KBM-7 (cell line): ENCODE data around the gene UBE2L3.
A peak's percentile ranks its signal among the peaks of the same experiment; 100 is the strongest.

Experiments used
- DNase-seq: peaks from one replicate; pipeline ENCODE4 v3.0.0-alpha.2; 2015
- in situ Hi-C: fragments of 300-500 bp; cut with MboI; formaldehyde crosslinking; loops from 2 replicates; pipeline ENCODE4 v1.14.3; 2020; ENCODE audit warnings: low sequenced_read_pairs, low pct_unique_long_range_greater_than_20kb, mixed read lengths

Gene UBE2L3

DNA sequence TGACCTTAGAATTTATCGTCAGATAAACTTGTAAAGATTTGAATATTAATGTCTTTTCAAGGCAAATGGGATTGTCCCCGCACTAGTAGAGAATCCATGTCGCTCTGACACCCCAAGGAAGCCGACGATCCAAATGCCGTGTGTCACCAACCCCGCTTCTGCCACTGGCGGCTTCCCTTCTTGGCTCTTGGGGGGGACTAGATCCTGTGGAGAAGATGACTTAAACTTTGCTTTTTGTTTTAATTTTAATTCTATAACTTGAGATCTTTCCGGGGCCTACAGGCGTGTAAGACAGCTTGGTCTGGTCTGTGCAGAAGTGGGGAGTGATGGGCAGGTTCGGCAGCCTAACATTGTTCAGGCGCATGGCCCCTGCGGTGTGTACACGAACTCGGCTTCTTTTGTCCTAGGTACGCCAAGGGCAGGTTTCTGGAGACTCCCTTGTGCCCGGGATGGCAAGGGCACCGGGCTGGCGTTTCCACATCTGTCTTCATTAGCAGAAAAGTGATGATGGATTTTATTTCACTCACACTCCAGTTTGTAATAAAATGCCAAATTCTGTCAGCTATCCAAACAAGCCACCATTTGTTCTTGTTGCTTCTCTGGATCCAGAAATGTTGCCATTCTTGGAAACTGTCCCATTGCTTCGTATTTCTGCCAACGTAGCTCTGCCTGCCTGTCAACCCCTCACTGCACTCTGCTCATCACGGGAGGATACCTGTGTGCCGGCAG lies 55.6 kb downstream of the UBE2L3 start:
- in situ Hi-C loops: no loop called here

GRCh38 chr22:21623648-21623970 lies 56.1 kb downstream of the UBE2L3 start:
- in situ Hi-C loops: no loop called here
- no peak for DNase-seq

More for the DNA sequence above, 55.6 kb downstream of the UBE2L3 start:
- no peak for DNase-seq

DNA sequence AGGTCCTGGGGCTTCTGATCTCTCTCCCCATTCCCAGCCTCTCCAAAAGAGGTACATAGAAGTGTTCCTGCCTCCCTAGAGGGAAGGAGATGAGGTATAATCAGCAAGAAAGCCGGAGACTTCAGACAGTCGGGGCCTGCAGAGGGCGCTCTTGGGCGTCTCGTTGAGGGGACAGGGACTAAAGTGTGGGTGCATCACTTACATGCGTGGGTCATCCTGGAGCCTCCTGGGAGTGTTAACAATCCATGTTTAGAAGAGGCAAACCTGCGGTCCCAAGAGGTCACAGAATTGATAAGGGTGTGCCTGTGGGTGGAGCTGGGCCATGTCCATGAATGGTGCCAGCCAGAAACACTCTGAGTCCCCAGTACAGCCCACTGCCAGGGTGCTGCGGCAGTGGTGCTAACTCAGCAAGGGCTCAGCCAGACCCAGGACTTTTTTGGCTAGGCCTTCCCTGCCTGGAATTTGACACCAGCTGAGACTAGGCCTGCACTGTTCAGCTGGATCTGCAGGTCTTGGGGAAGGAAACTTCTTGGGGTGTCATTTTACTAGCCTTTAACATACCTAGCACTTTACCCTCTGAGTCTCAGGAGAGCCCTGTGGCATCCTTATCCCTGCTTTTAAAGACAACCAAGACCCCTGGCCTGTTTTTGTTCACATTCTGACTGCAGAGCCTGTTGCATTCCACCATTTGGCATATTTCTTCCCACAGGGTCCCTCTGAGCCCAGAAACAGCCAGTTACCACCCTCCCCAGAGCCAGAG lies 56.8 kb downstream of the UBE2L3 start:
- DNase-seq: peak; percentile 57
- in situ Hi-C loops: no loop called here

DNA sequence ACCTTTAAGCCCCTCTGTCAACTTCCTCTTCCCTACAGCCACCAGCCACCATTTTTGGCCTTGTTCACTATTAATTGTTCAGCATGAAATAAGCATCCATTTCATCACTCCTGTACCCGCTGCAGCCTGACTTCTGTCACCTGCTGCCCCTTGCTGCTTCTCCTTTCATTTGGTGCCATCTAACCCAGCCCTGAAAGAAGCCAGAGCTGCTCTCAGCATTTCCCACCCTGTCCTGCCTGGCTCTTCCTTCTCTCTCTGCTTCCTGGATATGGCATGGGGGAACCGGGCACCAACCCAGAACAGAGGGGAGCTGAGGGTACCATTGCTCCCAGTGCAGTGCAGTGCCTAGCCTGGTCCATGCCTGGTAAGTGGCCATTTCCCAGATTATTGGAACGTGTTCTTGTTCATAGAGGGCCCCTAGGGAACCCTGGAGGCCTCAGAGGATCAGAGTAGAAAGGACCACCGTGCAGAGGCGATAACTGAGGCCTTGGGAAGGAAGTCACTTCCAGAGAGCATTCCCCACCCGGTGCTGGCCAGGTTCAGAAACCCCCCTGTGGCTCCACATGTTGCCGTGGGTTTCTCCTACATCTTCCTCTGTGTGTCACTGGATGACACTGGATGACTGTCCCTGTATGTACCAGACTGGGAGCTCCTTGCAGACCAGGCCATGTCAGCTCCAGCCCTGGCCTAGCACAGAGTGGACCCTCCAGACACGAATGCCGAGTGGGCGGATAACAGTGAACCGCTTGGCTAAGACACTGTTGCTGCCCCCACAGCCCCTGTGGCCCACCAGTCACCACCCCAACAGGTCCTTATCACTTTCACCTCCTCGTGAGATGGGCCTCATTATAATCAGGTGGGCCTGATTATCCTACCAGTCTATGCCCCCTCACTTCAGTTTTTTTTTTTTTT lies 57.6 kb downstream of the UBE2L3 start:
- in situ Hi-C loops: no loop called here
- DNase-seq: no peak

- in situ Hi-C loops: no loop called here
- DNase-seq: peak; percentile 15
These were observed 58.7 kb downstream of the UBE2L3 start for GRCh38 chr22:21626073-21626734.

- DNase-seq: peak; percentile 13
- in situ Hi-C loops: no loop called here
These were observed 59.4 kb downstream of the UBE2L3 start for GRCh38 chr22:21626735-21627469.

GRCh38 chr22:21628386-21629254 lies 61.1 kb downstream of the UBE2L3 start:
- in situ Hi-C loops: no loop called here
- no peak for DNase-seq

GRCh38 chr22:21629255-21630149 lies 62.0 kb downstream of the UBE2L3 start, which contains the start of gene YDJC:
TSS of gene YDJC (minus strand) at chr22:21630022. CDS start at chr22:21630014, 8 bp downstream.
- in situ Hi-C loops: no loop called here
- DNase-seq: peak; percentile 93

GRCh38 chr22:21631025-21631424 lies 63.5 kb downstream of the UBE2L3 start:
- no peak for DNase-seq
- in situ Hi-C loops: no loop called here

DNA sequence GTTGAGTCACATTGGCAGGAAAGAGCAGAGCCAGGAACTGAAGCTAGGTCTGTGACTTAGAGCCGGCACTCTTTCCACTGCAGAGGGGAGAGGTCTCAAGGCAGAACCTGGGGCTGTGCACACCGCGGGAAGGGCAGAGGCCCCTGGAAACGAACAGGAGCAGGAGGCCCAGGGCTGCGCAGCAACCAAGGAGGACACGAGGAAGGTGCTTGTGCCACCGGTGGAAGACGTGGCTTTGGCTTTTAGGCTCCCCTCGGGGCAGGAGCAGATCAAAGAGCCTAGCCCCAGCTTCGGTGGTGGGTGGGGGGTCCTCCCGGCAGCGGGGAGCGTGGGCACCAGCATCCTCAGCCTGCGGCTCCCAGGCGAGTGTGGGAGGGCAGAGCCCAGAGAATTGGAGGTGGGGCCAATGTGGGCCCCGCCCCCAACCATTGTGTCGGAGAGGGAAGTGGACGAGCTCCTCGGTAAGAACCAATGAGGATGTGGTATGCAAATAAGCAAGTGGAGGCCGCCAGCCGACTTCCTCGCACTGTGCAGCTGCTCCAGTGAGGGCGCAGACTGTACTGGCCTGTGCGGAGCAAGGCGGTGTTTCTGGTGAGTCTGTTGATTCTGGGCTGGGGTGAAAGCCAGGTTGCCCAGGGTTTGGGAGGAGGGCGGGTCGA lies 64.9 kb downstream of the UBE2L3 start, which contains the start of gene CCDC116:
Gene CCDC116, plus strand, starts transcription at position 524 of the 659 bp plus-strand sequence. CDS start 422 bp downstream, outside the sequence.
- DNase-seq: peak; percentile 95
- in situ Hi-C loops: no loop called here

DNA sequence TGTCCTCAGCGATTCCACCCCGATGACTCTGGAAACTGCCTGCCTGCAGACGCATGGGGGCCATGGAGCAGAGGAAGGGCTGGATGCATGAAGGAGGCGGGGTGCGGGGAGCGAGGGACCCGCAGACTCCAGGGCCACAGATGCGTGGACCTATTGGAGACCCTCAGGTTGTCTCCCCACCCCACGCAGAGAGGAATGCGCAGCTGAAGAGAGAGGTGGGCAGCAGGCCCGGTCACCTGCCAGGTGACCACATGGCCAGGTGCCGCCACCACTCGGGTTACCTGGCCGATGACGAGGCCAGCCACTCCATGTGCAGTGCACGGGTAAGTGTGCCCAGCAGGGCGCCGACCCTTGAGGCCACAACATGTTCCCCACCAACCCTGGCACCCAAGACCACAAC lies 65.4 kb downstream of the UBE2L3 start:
- no peak for DNase-seq
- in situ Hi-C loops: no loop called here

GRCh38 chr22:21633481-21633880 lies 66.0 kb downstream of the UBE2L3 start:
- no peak for DNase-seq
- in situ Hi-C loops: no loop called here

DNA sequence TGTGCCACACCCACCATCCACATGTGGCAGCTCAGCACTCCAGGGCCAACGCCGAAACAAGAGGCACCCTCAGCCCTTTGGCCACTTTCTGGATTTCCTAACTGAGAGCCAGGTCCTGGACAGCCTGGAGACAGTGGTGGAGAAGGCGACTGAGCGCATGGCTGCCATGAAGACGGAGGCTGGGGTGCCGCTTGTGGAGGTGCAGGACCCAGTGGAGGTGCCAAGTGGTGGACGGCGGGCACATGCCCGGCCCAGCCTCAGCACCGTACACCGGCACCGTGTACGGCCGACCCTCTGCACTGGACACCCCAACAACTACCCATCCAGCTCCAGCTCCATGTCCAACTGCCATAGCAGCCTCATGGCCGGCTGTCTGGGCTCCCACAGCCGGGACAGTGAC lies 66.6 kb downstream of the UBE2L3 start:
- DNase-seq: no peak
- in situ Hi-C loops: no loop called here

DNA sequence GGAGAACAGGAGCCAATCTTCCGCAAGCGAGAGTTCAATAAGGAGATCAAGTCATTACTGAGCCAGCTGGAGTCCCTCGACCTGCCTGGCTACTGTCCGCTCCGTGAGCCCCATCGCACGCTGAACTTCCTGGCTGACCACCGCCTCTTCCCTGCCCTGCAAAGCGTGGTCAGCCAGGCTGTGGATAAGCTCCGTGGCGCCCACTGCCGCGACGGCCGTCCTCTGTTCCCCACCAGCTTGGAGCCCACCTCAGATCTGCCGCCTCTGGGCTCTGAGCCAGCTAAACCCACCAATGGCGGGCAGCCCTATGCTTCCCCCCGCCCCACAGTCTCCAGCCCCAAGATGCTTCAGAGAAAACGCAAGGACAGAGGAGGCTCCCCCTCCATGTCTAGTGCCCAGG lies 67.3 kb downstream of the UBE2L3 start:
- no peak for DNase-seq
- in situ Hi-C loops: no loop called here

- in situ Hi-C loops: no loop called here
- no peak for DNase-seq
These were observed 68.4 kb downstream of the UBE2L3 start for GRCh38 chr22:21635771-21636510.
